Subcutaneous adipose tissue (tissue), 4 donors: ENCODE results near the gene GAREM1. TPM values are rescaled to one million over a fixed set of nuclear protein-coding genes. Genes with fewer than 3 reads are reported as not detected.

Experiments used
- CTCF ChIP-seq: fragments of 450-650 bp; IDR thresholded peaks from one replicate; pipeline ENCODE4 v1.5.1; 2016; ENCODE audit warnings: low read depth, mild to moderate bottlenecking, control low read depth, antibody characterized with exemption, moderate library complexity
- total RNA-seq, 4 donors: library from RNA; depleted of rRNA; stranded (reverse); fragments of >200 nt; gene quantifications; one replicate each; pipeline ENCODE4 v1.1.0, GENCODE V29; 2016

GAREM1 gene
- total RNA-seq, 4 donors from 2014 or later: 12.6 to 40.9 (median 18.3) TPM

DNA sequence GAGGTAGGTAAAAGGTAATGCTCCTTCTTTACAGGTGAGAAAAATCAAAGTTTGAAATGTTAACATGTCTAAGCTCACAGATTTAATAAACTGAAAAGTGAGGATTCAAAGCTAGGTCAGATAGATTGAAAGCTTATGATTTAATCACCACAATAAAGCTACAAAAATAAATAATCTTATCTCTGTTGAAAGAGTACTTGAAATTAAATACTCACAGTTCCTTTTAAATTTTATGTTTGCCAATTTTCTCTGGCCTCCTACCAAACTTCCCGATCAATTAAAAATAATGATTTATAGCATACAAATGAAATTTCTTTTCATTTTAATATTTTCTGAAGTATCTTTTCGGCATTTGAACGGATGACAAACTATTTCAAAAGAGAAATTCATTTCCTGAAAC, 77.3 kb downstream of the GAREM1 start:
- no peak for TF ChIP-seq CTCF

GRCh38 chr18:32391126-32391525, 79.6 kb downstream of the GAREM1 start:
- no peak for TF ChIP-seq CTCF

- TF ChIP-seq CTCF: no peak
These were observed 80.8 kb downstream of the GAREM1 start for GRCh38 chr18:32389858-32390257.

- TF ChIP-seq CTCF: no peak
These were observed 81.5 kb downstream of the GAREM1 start for GRCh38 chr18:32389191-32389590.

- no peak for TF ChIP-seq CTCF
These were observed 84.2 kb downstream of the GAREM1 start for GRCh38 chr18:32386471-32386870.

DNA sequence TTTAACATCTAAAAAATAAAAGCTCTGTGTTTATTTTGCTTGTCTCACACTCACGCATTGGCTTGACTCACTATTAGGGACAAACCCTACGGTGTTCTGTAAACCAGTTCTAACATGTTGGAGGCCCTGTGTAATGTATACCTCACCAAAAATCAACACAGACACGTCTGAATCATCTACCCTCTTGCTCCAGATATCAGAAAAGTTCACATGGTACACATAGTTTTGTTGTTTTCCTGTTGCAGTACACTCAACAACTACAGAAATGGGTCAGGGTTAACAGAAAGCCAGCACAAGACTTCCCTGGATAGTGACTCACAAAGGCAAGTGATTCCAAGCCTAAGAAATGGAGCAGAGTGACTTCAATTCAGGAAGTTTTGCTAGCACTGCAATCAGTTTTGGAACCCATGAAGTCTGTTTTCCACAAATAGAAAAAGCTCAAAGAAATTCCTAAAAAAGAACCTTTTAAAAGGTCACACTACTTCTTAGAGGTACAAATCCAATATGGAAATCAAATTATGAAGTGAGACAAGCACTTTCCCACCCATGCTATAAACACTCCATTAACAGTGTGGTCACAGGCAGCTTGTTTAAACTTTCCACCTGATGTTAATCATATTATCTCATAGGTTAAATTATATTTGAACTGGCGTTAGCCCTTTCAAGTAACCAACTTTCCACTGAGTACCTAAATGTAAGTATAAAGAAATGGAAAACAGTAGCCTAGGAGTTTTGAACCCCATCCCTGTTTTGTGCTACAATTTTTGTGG, 87.4 kb downstream of the GAREM1 start:
- no peak for TF ChIP-seq CTCF

- no peak for TF ChIP-seq CTCF
These were observed 88.9 kb downstream of the GAREM1 start for GRCh38 chr18:32381761-32382160.
